GM18511 (cell line): ENCODE data around the gene PRKAR1B.

Experiments
- ATAC-seq: cut with Tn5 transposase; IDR thresholded peaks from one replicate; pipeline ENCODE4 v1.9.1; 2021; ENCODE audit warnings: mild to moderate bottlenecking, moderate library complexity; ENCODE audit not compliant: unreplicated experiment

The PRKAR1B gene

DNA sequence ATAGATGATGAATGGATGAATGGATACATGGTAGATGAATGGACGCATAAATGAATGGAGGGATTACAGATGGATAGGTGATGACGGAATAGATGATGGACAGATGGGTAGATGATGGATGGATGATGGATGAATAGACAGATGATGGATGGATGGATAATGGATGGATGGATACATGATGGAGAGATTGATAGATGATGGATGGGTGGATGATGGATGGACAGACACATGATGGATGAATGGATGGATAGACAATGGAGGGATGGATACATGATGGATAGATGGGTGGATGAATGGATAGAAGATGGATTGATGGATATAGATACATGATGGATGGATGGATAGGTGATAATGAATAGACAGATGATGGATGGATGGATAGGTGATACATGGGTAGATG lies 198.6 kb downstream of the PRKAR1B start:
- no peak for ATAC-seq

DNA sequence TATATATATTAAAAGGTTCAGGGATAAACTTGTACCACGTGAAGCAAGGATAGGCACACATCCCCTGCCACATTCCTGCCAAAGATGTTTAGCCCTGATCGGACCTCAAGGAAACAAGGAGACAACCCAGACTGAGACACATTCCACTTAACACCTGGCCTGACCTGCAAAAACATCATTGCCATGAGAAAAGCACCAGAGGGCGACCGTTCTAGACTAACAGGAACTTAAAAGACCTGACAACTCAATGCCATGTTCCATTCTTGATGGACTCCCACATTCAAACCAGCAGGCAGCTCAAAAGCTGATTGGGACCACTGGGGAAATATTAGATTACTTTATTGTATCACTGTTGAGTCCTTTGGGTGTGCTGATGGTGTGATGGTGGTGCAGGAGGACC lies 199.4 kb downstream of the PRKAR1B start:
- ATAC-seq = no peak

DNA sequence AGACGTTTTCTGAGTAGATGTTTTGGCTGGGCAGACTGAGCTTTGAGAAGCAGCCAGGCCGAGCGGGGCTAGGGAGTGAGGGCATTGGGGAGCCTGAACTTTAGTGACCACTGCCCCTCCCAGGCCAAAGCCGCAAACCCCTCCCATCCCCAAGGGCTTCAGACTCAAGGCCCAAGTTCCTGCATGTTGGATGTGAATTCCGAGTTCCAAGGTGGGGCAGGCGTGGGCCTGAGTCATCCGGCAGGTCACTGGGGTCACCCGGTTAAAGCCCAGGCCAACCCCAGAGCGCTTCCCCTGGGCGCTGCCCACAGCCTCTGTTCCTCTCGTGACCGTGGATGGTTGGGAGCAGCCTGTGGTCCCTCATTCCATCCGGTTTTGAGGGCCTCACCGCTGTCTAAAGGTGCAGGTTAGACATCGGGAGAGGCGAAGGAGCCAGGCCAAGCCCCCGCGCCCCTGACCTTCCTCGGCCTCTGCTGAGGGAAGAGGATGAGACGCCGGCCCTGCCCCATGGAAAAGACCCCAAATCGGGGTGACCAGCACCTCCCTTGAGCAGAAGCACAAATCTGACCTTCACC lies 200.5 kb downstream of the PRKAR1B start:
- no peak for ATAC-seq

DNA sequence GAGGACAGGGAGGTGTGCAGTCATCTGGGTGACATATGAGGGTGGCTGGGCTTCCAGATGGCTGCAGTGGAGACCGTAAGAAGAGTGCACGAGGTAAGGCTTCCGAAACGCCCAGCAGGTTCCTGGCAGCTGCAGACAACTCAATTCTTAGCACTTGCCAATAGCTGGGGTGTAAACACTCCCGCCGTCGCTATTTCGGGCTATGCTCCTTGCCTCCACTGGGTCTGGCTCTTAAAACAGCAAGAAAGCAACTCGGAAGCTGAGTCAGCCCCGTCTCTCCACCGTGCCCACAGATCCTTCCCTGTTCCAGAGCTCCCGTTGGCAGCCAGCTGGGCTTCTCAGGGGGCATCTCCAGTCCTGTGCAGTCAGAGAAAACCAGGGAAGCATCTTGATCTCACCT lies 201.3 kb downstream of the PRKAR1B start:
- ATAC-seq = no peak

DNA sequence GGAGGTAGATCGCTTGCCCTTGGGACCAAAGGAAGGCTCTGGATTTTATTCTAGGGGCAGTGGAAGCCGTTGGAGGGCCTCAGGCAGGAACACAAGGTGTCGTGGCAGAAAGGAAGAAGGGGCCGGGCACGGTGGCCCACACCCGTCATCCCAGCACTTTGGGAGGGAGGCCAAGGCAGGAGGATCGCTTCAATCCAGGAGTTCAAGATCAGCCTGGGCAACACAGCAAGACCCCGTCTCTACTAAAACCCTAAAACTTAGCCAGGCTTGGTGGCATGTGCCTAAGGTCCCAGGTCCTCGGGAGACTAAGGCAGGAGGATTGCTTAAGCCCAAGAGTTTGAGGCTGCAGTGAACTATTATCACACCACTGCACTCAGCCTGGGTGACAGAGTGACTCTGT lies 202.3 kb downstream of the PRKAR1B start:
- ATAC-seq = no peak

DNA sequence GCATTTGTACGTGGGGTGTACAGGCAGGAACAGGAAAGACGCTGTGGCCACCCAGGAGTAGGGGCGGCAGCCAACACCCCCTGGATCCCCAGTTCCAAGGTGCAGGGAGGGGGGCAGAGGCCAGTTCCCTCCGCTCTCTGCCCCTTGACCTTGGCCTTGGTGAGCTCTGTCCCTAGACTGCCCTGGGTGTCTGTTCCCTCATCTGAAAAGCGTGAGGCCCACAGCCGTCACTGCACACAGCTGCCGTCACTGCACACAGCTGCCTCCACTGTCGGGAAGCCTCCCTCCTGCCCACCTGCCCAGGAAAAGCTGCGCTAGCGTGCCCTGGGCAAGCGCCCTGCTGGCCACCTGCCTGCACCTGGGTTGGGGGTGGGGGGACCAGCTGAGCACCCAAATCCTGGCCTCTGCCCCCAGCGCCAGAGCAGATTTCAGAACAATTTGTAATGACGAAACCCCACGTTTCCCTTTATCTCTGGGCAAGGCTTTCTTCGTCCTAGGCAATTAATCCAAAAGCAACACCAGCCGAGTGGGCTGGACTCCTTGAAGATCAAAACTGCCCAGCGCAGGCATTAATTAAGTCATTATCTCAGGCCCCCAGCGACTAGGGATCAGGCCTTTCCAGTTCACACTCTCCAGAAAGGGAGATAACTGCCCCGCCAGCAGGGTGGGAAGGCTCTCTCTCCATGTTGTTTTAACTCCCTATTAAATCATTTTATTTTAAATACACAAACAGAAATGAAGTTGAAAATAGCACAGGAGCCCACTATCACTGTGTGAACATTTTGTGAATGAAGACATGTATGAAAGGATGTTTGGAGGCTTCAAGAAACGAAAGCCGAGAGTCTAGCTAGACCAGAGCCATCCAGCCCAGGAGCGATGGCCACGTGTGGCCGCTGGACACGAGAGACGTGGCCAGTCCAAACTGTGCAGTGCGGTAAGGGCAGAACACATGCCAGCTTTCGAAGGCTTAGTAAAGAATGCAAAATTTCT lies 203.4 kb downstream of the PRKAR1B start:
- no peak for ATAC-seq

DNA sequence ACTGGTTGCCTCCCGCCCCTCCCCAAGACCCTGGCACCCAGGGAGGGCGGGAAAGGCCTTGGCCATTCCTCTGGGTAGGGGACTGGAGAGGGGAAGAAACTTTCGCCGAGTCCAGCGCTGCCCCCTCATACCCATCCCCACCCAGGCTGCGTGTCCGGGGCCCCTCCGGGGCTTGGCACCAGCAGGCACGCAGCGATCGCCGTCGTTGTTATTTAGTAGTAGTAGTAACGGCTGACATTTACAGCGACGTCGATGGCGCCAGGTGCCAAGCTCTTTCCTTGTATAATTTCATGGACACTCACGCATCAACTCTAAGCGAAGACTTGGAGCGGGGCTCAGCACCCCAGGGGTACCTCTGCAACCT lies 204.1 kb downstream of the PRKAR1B start:
- ATAC-seq = no peak

DNA sequence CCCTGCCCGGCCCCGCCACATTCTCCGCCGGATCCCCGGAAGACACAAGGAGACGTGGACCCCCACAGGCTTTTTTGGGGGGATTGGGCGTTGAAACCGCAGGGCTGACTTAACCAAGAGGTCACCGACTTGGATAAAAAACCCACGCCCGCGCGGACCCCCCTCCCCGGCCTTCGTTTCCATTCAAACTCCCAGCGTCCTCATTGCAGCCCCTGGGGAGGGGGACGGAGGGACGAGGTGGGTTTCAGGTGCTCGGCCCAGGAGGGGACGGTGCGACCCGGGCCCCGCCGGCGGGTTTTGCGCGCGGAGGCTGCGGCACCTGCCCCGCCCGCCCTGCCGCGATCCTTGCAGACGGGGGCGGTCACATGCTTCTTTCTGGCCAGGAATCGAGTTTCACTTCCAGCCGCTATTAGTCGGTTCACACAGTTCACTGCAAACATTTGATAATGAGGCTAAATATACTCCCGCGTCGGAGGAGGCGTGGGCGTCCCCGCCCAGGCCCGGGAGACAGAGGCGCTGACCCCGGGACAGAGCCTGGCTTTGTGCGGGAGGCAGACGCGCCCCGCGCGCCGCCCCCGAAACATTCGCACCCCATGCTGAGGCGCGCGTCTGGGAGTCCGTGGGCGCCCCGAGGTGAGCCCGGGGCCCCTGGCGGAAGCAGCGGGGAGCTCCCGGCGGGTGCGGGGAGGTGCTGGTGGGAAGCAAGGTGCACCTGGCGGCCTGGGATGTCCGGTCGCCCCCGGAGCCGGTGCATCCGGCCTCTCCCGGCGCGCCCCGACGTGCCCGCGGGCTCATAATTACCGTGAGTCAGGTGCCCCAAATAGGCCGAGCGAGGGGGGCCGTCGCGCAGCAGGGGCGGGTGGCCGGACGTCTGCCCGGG lies 204.8 kb downstream of the PRKAR1B start:
- peak; percentile 48 for ATAC-seq

DNA sequence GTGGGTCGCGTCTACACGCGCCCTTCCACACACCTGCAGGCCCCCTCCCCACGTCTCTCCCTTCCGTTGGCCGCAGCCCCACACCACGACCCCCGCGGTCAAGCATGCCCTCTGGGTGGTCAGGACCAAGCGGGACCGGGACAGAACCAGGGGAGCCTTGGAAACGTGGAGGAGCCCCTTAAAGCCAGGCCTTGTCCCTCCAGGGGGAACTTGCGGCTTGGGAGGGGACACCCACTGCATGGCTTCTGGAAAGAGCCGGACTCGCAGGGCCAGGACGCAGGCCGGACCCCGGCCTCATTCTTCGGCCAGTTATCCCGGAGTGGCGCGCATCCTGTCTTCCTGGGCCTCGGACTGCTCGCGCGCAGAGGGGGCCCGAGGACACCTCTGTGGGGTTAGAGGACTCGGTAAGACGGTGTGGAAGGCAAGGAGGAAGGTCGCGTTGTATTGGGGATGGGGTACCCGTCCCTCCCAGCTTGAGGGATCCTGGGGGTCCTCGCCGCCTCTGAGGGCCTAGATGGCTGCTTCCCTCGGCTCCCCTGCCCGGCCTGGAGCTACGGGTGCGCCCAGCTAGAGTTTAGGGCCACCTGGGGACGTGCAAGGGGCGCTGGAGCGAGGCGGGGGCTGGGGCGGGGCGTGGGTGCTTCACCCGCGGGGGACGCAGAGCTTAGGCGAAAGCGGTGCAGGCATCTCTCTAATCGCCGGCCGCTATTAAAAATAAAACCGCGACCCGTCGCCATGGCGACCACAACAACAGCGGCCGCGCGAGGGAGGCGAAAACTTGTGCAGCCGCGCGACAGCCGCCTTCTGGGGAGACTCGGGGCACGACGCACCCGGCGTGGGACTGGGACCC lies 205.6 kb downstream of the PRKAR1B start:
- no peak for ATAC-seq

DNA sequence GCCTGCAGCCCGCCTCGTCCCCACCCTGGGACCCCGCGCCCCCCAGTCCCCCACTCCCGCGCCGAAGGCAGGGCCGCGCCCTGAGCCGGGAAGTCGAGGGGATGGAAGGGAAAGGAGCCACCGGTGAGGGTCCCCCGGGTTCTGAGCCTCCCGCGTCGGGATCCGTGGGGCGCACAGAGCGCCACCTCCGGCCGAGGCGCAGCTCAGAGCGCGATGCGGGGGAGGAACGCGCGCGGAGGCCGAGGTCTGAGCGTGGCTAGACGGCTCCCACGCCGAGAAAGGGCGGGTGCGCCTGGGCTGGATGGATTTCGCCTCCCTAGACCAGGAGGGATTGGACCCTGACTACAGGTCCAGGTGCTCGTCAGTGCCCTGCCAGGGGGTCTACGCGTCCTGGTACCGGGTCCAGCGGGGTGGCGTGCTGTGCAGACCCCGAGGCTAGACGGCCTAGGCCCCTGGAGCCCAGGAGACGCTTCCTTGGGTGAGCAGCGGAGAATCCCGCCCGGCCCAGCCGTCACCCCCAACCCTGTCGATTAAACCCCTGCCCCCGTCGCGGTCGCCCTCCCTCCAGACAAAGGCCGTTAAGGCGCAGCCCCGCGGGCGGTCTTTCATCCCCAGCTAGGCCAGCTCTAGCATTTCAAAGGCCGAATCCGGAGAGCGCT lies 206.4 kb downstream of the PRKAR1B start:
- no peak for ATAC-seq

DNA sequence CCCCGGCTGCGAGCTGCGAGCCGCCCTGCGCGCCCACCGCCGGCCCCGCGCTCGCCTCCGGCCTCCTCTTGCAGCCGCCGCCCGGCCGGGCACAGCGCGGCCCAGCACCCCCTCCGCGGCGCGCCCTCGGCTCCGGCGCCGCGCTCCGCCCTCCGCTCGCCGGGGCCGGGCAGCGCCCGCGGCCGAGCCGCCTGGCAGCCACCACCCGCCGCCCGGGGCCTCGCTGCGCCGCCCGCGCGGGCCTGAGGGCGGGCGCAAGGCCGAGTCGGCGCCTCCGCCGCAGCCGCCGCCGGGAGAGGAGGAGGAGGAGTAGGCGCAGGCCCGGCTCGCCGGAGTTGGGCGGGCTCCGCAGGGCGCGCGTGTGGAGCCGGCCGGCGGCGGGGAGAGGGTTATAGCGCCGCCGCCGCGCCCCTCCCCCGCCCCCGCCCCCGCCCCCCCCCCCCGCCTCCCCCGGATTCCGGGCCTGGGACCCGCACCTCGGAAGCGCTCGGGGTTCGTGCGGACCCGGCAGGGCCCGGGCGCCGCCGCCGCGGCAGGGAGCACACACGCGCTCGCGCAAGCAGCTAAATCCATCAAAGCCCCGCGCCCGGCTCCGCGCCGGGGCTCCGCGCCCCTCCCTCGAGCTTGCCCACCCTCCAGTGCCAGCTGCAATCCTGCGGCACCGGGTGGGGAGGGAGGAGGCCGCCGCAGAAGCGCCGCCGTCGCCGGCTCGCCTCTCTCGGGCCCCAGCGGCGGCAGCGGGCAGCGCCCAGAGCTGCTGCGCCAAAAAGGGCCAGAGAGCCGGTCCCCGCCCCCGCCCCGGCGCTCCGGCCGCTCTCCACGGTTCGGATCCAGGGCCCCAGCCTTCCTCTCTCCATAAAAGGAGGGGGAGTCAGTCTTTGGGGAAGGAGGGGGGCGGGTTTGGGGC lies 207.3 kb downstream of the PRKAR1B start, which contains the start of gene PDGFA:
PDGFA (minus strand) TSS at position 363 of the 907 bp plus-strand sequence. CDS start 845 bp downstream, outside the sequence.
- peak; percentile 31 for ATAC-seq

DNA sequence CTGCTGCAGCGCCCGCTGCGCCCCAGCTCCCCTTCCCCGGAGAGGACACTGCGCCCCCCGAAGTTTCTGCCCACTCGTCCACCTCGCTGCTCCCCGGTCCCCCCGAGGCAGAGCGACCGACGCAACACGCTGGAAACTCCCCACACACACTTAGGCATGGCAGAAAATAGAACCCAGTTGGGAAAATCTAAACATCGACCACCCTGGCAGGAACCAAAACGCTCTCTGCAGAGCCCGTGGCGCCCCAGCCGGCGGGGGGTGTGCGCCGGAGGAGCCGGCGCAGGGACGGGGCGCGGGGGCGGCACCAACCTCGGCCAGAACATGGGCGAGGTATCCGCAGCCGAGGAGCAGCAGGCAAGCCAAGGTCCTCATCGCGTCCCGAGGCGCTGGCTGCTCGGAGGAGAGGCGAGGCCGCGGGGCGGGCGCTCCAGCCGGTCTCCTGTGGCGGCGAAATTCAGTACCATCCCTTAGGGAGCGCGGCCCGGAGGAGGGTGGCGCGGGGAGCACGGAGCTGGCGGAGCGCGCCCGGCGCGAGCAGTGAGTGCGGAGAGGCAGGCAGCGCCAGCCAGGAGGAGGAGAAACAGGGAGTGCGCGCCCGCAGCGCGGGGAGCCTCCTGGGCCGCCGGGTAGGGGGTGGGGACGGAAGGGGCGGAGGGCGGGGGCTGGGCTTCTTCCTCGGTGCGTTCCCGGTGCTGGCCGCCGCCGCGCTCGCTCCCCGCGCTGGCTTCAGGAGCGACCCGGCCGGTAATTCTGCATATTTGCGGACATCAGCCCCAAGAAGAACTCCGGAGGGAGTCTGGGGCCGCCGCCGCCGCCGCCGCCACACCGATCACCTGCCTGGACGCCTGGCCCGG lies 208.2 kb downstream of the PRKAR1B start:
- ATAC-seq = peak; percentile 21

DNA sequence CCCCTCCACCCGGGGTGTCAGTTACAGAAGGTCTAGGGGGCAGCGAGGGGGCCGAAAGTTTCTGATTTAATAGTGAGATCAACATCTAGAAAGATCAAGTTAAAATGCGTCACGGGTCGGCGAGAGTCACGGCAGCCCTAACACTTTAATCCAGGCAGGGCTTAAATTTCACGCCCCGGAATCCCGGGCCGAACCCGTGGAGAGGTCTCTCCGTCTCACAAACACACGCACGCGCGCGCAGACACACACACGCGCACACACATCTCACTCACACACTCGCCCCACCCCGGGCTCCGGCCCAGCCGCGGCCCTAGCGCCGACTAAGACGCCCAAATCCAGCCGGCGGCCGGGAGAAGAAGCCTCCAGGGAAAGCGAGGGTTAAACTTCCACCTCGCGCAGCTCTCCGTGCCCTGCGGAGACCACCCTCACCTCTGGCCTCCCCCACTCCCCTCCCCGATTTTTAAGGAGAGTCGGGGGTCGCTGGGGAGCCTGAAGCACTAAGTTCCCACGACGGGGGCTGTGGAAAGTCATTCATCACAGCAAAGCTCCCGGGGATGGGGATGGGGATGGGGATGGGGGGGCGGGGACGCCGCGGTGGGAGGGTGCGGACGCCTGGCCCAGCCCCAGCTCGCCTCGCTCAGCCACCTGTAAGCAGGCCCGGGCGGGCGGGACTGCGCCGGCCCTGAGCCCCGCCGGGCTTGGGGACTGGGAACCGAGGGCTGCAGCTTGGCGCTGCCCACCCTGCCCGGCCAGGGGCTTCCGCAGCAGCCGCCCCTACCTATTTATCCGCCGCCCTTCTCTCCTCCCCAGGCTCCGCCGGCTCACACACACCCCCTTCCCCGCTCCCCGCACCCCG lies 209.1 kb downstream of the PRKAR1B start:
- ATAC-seq = no peak

DNA sequence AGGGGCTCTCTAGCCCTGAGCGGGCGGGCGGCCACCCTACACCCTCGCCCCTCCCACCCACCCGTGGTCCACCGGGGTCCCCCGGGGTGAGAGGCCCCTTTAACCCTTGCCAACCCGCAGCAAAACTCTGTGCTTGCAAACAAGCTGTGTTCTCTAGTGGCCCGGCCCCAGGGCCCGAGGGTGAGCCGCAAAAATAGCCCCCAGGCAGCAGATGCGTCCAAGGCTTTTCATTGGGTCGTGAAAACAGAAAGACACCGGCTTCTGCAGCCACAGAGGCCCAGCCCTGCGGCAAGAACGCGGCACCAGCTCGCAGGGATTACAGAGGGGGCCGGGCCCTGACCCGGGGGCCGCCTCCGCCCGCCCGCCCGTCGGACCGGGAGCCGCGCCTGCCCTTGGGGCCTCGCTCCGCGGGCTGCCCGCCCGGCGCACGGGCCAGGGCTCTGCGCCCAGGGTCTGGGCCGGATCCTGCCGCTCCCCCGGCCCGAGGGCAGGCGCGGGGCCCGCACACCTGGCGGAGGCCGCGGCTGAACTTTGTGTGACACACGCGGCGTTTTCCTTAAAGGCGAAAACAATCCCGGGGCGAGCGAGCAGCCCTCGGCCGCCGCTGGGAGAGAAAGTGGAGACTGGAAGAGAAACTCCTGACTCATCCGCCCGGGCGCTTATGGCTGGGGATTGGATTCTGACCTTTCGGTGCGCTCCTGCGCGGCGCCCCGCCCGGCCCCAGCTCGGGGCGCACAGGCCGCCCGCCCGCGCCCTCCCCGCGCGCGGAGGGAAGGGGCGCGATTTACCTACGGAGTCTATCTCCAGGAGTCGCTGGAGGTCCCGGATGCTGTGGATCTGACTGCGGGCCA lies 210.2 kb downstream of the PRKAR1B start:
- ATAC-seq = no peak

DNA sequence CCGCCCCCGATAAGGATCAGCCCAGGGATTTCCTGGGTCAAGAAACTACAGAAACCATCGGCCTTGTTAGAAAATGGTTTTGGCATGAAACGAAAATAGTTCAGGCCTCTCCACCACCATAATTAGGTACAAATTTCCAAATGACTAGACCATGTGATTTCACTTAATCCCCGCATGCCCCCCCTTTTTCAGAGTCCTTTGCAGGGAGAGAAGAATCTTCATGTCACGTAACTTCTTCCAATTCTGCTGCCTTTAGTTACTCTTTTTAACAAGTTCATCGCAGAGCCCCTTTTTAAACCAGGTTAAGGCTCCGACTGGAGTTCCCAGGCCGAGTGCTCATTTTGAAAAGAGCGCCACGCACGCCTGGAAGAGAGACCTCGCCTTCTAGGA lies 210.9 kb downstream of the PRKAR1B start:
- ATAC-seq = no peak

DNA sequence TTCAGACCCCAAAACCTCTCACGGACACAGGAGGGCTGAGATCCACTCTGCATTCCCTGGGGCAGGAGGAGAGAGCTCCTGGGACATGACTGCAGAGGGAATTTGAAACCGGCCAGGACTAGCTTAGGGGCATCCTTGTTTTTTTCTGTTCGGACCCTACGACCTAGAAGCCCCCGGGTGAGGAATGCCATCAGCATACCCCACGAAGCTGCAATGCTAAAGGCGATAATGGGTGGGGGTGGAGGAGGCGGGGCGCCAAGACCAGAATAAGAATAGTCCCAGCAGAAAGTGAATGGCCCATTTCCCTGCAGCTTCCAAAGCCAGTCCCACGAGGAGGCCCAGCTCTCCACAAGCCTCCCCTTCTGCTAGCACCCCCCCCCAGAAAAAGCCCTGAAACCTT lies 211.5 kb downstream of the PRKAR1B start:
- no peak for ATAC-seq
